HFF-Myc (cell line): ENCODE results near the gene TRAM2.

Experiments used
- DNase-seq: peaks from one replicate; pipeline ENCODE4 v3.0.0-alpha.2; 2011; ENCODE audit warnings: low read depth; ENCODE audit errors: extremely low read depth
- H3K4me3 ChIP-seq: replicated peaks from 2 replicates; pipeline ENCODE4 v1.5.1; 2011; ENCODE audit warnings: low read depth, mild to moderate bottlenecking, control low read depth, low read length
- TF ChIP-seq, protein P1 (sequence below): IDR thresholded peaks from 2 replicates; pipeline ENCODE4 v1.5.1; 2012; ENCODE audit warnings: mild to moderate bottlenecking, low read depth, low read length, control low read depth; ENCODE audit errors: missing control alignments

Gene TRAM2

DNA sequence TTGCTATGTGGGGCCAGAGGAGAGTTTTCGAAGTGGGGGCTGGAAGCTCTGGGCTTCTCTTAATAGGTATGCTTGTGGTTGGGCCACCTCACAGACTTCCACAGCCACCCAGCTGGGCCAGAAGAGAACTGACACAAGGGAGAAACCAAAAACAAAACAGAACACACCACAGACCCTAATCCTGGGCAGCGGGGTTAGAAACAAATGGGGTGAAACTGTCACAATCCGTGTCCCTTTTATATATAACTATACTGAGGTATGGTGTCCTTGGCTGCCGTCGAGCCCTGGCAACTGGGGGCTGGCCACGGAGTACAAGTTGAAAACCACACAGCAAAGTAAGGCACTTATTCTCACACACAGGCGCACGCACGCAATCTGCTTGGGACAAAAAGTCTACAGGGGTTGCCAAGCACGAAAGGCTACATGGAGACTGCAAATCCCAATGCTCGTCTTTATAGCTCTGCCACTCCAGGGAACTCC is 78.3 kb downstream of the TRAM2 start:
- DNase-seq: no peak
- TF ChIP-seq, protein P1, sequence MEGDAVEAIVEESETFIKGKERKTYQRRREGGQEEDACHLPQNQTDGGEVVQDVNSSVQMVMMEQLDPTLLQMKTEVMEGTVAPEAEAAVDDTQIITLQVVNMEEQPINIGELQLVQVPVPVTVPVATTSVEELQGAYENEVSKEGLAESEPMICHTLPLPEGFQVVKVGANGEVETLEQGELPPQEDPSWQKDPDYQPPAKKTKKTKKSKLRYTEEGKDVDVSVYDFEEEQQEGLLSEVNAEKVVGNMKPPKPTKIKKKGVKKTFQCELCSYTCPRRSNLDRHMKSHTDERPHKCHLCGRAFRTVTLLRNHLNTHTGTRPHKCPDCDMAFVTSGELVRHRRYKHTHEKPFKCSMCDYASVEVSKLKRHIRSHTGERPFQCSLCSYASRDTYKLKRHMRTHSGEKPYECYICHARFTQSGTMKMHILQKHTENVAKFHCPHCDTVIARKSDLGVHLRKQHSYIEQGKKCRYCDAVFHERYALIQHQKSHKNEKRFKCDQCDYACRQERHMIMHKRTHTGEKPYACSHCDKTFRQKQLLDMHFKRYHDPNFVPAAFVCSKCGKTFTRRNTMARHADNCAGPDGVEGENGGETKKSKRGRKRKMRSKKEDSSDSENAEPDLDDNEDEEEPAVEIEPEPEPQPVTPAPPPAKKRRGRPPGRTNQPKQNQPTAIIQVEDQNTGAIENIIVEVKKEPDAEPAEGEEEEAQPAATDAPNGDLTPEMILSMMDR: no peak
- H3K4me3 ChIP-seq: no peak overlapping the region

DNA sequence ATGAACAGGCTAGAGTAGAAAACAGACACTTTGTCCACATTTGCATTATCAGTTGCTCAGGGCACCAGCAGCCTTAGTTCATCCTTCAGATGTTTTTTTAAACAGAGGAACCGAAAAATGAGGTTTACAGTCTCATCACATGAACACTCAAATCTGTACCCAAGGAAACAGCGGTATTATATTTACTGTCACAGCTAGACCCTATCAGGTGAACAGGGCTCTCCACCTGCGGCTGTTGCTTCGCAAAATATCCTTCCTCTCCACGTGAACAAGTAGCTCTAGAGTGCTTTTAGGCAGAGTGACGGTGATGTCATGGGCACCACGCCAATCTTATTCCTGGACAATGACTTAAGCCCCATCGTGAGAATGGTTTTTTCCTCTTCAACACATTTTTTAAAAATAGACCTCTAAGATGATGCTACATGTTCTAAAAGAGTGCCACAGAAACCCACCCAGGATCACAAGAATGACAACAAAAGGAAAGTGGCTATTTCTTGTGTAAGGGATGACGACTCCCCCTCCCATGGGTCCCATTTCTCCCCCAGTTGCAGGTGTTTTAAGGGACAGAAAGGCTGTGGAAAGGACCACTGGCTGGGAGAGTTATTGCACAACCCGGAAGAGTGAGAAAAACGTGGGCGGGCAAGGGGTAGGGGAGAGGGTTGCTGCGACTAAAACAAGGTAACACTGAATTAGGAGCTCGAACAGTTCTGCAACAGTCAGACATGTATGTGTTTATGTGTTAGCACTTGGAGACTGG is 79.0 kb downstream of the TRAM2 start:
- DNase-seq: no peak
- TF ChIP-seq, protein P1: no peak
- no peak overlapping the region for H3K4me3 ChIP-seq

DNA sequence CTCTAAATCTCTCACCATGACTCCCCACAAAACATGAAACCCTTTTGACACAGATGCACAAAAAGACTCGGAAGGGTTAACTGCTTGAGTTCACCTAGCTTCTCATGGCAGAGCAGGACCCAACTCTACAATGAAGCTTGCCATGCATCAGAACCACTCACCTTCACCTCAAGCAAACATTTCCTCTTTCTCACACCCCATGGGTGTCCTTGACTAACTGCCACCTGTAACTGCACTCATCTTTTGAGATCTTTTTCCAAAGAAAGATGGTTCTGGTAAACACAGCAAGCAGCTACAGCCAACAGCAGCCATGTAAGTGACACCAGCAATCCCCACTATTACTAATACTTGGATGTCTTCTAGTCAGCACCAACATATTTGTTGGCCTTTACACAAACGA is 80.2 kb downstream of the TRAM2 start:
- TF ChIP-seq, protein P1: no peak
- no peak overlapping the region for H3K4me3 ChIP-seq
- no peak for DNase-seq

DNA sequence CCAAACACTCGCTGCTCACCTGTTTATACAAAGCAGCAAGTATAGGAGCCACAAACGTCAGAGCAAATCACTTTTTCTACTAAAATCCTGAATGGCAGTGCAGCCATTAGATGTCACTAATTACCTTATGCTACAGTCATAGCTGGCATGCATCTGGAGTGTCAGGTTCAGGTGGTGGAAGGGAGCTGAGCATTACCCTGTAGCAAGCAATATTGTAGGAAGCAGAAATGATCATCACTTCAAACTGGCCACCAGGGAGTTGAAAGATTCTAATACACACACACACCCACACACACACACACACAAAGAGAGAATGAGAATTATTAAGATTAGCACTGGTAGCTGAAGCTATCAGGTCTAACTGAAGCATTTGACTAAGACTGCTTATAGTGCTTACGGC is 80.9 kb downstream of the TRAM2 start:
- no peak overlapping the region for H3K4me3 ChIP-seq
- TF ChIP-seq, protein P1: no peak
- DNase-seq: no peak

DNA sequence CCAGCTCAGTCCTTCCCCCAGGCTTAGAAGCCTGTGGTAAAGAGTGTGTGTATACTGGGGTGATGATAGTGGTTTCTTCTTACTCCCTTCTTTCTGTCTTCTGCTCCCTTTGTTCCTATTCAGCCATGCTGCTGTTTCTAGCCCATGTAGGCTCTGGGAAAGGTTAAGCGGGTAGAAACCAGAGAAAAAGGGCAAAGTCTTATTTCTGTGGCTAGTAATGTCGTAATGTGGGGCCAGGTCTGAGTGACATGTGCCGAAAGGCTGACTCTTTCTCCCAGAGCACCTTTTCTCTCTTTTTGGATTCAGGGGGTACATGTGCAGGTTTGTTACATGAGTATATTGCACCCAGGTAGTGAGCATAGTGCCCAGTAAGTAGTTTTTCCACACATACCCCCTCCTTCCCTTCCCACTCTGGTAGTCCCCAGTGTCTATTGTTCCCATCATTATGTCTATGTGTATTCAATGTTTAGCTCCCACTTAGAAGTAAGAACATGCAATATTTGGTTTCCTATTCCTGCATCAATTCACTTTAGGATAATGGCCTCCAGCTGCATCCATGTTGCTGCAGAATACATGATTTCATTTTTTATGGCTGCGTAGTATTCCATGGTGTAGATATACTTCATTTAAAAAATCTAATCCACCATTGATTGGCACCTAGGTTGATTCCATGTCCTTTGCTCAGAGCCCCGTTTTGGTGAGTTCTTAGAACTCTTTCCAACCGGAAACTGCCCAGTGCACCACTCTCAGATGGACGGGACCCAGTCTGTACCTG is 82.4 kb downstream of the TRAM2 start:
- H3K4me3 ChIP-seq: no peak overlapping the region
- TF ChIP-seq, protein P1: no peak
- no peak for DNase-seq

DNA sequence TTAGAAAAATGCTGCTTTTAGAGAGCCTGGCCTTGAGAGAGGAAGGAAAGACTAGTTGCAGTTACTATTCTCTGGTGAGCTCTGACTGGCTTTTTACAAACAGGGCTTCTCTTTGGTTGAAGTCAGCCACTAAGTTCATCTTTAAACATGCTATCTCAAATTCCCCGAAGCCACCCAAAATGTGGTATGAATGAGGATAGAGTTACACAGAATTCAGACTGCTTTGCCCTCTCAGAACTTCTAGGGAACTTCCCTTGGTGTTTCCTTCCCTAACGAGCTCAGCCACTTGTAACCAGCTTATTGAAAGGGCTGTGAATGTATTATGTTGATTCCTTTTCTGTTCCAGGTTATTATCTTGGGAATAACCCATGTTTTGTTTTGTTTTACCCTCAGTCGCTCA is 83.2 kb downstream of the TRAM2 start:
- no peak overlapping the region for H3K4me3 ChIP-seq
- TF ChIP-seq, protein P1: no peak
- DNase-seq: no peak
